Hepatic stellate cell (primary cell): ENCODE measurements around the gene SGF29.
"Not testable (repeated sequence)": the region's sequence is repeated elsewhere in the genome, so short reads cannot be mapped to it uniquely, and the experiment has no call there.

Experiments used
- DNase-seq: peaks from one replicate; pipeline ENCODE4 v3.0.0; 2011; ENCODE audit warnings: low spot score

The SGF29 gene

DNA sequence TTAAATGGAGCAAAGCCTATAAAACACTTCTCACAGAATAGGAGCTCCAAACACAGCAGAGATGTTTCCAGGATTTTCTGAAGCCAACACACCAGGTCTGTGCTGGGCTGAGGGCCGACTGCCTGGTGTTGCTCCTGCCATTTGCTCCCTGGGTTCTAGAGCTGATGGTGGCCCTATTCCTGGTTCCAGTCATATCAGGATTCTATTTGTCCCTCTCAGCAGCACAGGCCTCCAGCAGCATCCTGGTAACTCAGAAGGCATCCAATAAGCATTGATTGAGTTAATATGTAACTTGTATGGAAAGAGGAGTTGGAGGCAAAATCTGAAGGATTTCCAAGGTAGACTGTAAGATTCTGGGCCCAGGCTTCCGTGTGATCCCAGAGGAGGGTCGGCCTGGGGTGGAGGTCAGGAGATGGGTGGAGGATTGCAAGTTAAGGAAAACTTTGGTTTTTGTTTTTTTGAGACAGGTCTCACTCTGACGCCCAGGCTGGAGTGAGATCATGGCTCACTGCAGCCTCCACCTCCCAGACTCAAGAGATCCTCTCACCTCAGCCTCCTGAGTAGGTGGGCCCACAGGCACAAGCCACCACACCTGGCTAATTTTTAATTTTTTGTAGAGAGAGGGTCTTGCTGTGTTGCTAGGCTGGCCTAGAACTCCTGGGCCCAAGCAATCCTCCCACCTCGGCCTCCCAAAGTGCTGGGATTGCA lies 20.6 kb upstream of the SGF29 start:
- DNase-seq, result no peak

DNA sequence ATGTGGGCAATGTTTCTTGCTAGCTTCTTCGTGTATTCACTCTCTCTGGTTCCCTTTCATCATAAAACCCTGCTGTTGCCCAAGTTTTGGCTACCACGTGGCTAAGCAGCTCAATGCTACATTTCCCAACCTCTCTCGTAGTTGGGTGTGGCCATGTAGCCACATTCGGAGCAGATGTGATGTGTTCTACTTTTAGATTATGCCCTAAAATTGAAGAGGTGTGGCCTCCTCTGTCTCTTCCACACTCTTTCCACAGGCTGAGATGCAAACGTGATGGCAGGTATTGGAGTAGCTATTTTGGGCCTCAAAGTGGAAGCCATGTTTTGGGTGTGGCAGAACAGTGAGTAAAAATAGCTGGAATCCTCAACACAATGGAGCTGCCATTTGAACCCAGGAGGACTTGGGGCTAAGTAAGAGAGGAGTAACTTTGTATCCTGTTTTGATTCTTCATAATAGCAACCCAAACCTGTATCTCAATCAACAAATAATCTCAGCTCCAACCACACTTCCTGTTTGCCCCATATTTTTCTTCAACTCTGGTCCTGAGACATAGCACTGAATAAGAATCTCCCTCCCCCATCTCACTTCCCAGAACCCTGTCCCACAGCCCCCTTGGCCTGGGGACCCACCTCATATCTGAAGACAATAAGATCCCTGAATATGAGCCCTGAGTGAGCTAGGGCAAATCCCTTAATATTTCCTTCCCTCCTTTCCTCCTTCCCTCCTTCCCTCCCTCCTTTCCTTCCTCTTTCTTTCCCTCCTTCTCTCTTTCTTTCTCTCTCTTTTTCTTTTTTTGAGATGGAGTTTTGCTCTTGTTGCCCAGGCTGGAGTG lies 19.0 kb upstream of the SGF29 start:
- DNase-seq, result no peak

DNA sequence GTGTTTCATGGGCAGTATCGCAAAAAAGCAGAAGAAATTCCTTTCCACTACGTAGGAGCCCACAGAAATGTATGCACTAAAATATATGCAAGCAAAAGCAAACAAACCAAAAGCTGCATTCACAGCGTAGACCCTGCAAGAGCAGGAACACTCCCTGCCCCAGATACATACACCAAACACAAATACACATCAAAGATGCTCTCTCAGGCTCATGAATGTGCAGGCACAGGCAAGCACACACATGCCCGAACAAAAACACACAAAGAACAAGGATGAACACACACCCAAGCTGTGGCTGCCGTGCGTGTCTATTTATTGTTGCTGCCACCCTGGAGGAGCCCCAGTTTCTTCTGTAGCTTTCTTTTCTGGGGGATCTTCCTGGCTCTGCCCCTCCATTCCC lies 16.6 kb upstream of the SGF29 start:
- no peak for DNase-seq

- DNase-seq, result no peak
Measured at GRCh38 chr16:28537964-28538732, 15.6 kb upstream of the SGF29 start.

DNA sequence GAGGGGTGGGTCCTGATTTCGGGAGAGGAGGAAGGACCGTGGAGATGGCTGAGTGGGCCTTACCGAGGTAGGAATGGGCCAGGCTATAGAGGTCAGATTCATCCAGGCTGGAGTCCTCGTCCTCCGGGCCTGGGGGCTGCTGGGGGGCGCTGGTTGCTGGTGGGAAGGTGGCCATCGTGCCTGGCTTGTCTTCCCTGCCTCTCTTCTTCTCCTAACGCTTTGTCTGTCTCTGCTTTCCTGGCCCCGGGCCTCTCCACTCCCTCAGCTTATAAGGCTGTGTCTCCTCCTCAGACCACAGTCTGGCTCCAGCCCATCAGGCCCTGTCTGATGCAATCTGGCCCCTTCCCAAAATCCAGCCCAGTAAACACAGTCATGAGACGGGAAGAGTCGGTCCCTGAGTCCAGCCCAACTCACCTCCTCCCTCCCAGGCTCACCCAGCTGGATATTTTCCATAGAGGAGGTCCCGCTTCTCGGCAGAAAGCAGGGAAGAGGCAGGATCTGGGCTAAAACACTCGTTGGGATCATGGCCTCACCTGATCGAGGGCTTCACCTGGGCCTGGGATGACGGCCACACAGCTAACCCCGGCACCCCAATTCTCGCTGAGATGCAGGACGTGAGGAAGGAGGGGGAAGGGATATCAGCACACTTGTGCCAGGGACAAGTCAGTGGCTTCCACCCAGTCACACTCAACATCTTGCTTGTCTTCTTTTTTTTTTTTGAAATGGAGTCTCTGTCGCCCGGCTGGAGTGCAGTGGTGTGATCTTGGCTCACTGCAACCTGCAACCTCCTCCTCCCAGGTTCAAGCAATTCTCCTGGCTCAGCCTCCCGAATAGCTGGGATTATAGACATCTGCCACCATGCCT lies 14.8 kb upstream of the SGF29 start, which contains the start of gene NUPR1:
Gene NUPR1 (minus strand): TSS at position 242 of the 864 bp plus-strand sequence. CDS start 67 bp downstream, at position 175.
- peak; percentile 97 for DNase-seq

- DNase-seq, result no peak
Measured at GRCh38 chr16:28540346-28540745, 13.4 kb upstream of the SGF29 start.

DNA sequence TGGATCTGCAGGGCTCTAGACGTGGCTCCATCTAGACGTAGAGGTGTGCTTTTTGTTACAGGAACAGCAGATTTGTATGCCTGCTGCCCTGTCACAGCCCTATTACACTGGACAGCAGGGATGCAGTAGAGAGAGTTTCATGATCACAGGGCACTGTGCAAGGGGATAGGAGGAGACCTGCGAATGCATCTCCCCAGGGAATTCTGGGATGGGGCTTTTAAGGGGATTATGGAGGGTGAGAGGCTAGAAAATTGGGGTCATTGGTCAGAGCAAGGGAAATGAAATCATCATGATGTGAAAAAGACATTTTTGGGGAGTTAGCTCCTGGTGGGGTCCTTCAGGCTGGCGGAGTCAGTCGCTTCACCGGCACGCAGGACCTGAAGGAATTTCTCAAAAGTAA lies 11.1 kb upstream of the SGF29 start:
- DNase-seq, result no peak

DNA sequence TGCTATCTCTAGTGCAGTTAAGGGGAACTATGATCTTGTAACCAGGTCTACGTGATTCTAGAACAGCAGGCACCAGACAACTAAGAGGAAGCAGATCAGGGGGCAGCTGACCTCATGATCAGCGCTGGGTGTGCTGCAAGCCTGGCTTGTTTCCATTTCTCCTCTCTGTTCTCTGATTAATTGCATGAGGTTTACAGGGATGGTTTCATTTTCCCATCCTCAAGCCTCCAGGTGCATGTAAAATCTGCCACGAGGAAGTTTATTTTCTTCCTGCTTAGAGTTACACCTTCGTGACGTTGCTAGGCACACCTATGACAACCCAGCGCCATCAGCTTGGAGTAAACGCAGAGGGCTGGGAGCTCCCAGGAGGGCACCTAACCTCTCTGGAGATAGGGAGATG lies 10.6 kb upstream of the SGF29 start:
- no peak for DNase-seq

DNA sequence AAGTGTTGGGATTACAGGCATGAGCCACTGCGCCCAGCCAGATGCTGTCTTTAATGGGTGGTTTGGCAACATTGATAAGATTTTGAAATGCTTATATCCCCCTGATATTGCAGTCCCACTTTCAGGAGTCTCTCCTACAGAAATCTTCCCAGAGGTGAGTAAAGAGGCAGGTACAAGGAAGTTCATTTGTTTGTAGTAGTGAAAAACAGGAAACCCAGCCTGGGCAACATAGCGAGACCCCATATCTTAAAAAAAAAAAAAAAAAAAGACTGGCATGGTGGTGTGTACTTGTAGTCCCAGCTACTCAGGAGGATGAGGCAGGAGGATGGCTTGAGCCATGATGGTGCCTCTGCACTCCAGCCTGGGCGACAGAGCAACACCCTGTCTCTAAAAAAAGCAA lies 8.7 kb upstream of the SGF29 start:
- DNase-seq, result no peak

DNA sequence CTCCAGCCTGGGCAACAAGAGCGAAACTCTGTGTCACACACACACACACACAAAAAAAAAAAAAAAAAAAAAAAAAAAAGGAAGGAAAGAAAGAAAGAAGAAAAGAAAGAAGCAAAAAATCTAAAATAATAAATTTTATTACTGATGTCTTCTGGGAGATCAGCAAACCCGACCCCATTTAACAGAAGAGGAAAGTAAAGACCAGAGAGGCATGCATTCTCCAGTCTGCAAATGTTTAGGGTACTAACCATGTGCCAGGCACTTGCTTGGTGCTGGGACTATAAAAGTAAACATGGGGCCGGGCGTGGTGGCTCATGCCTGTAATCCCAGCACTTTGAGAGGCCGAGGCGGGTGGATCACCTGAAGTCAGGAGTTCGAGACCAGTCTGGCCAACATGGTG lies 7.8 kb upstream of the SGF29 start:
- DNase-seq, result not testable (repeated sequence)

GRCh38 chr16:28546626-28547025 lies 7.1 kb upstream of the SGF29 start:
- DNase-seq, result no peak

DNA sequence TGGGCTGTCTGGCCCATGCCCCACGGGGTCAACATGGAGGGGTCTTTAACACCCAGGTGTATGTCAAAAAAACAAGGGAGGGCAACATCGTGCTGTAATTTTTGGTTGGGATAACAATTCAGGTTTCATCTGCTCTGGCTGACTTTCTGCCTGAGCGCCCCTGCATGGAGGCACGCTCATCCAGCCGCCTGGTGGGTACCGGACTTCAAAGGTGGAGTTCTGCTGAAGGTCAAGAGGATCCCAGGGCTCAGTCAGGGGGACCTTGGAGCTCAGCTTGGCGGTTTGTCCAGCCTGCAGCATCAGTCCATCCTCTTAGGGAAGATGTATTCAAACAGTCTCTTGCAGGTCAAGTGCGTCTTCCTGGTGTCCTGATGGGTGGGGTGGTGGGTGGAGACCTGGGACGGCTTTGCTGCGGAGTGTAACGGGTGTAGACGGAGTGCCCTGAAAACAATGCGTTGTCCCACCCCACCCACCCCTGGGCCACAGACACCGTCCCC lies 5.4 kb upstream of the SGF29 start:
- no peak for DNase-seq

- DNase-seq, result peak; percentile 47
Measured at GRCh38 chr16:28549301-28549899, 4.3 kb upstream of the SGF29 start.

GRCh38 chr16:28554634-28555423 lies 1.1 kb downstream of the SGF29 start:
- DNase-seq, result no peak

- DNase-seq, result no peak
Measured at GRCh38 chr16:28555561-28555960, 1.8 kb downstream of the SGF29 start.

DNA sequence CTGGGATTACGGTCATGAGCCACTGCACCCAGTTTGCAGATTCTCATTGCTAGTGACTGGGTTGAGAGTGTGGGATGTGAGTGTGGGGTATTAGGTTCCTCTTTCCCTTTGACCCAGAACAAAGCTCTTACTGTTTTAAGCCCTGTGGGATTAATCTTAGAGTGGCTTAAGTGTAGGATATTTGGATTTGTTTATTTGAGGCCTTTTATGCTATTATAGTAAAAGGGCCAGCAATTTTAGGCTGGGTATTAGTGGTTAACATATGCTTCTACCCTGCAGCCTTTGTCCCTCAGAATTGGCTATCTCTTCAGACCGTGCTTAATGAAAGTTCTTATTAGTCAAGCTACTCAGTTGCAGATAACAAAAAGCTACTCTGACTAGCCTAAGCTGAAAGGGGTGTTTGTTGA lies 3.2 kb downstream of the SGF29 start:
- DNase-seq, result no peak

DNA sequence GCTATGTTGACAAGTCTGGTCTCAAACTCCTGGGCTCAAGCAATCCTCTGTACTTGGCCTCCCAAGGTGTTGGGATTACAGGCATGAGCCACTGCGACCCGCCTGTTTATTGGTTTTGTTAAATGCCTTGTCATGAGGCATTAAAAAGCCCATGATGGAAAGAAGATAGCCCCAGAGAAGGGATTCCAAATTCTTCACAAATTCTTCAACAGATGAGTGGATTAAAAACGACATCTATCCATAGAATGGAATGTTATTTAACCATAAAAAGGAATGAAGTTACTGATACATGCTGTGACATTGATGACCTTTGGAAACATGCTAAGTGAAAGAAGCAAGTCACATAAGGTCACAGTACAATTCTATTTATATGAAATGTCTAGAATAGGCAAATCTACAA lies 4.7 kb downstream of the SGF29 start:
- DNase-seq, result no peak

- DNase-seq, result no peak
Measured at GRCh38 chr16:28561557-28562187, 8.0 kb downstream of the SGF29 start.

DNA sequence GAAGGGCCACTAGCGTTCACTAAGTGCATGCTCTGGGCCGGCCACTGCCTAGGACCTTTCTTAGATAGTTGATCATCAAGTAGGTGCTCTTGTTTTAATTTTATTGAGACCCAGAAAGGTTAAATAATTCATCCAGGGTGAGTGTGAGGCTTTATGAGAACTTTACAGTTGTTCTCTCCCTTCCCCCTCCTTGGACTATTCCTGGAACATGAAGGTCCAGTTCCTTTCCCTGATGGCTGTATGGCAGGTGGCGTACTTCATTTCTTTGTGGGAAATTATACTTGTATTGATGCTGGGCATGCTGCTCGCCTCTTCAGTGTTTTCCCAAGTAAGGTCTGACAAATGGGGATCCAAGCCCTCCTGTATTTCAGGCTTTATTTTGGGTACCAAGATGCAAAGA lies 8.5 kb downstream of the SGF29 start:
- DNase-seq, result no peak

DNA sequence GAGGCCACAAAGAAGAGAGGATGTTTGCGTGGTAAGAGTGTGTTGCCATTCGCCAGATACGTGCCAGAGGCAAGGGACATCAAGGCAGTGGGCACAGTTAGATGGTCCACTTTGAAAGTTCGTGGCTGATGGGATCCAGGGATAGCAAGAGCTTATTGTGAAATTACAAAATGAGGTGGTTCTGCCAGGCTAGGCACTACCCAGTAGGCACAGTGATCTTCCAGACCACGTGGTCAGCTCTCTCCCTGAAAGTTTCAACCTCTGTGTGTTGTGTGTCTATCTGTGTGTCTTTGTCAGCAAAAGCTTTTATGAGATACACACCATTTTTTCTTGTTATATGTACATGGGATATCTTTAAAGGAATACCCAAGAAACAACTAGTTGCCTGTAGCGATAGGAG lies 9.5 kb downstream of the SGF29 start:
- no peak for DNase-seq
